ENCODE measurements around the gene PBX1.

PBX1 gene

GRCh38 chr1:164780111-164780812 is 221.3 kb downstream of the PBX1 start:
- no peak for DNase-seq (ENCODE audit: low read depth)

GRCh38 chr1:164780863-164781262 is 221.9 kb downstream of the PBX1 start:
- no peak for DNase-seq (ENCODE audit: low read depth)

GRCh38 chr1:164781972-164782371 is 223.0 kb downstream of the PBX1 start:
- DNase-seq (ENCODE audit: low read depth): no peak

- DNase-seq (ENCODE audit: low read depth): no peak
These were observed 225.0 kb downstream of the PBX1 start for GRCh38 chr1:164783778-164784555.

- no peak for DNase-seq (ENCODE audit: low read depth)
These were observed 226.0 kb downstream of the PBX1 start for GRCh38 chr1:164784960-164785359.

- DNase-seq (ENCODE audit: low read depth): no peak
These were observed 227.0 kb downstream of the PBX1 start for GRCh38 chr1:164785841-164786534.

GRCh38 chr1:164786980-164787833 is 228.2 kb downstream of the PBX1 start:
- DNase-seq (ENCODE audit: low read depth): peak; percentile 9

- no peak for DNase-seq (ENCODE audit: low read depth)
These were observed 228.8 kb downstream of the PBX1 start for GRCh38 chr1:164787834-164788231.

- DNase-seq (ENCODE audit: low read depth): no peak
These were observed 231.1 kb downstream of the PBX1 start for GRCh38 chr1:164790081-164790480.

- DNase-seq (ENCODE audit: low read depth): no peak
These were observed 233.5 kb downstream of the PBX1 start for GRCh38 chr1:164792410-164793004.

- DNase-seq (ENCODE audit: low read depth): no peak
These were observed 235.4 kb downstream of the PBX1 start for GRCh38 chr1:164794356-164794755.

- no peak for DNase-seq (ENCODE audit: low read depth)
These were observed 237.9 kb downstream of the PBX1 start for GRCh38 chr1:164796916-164797315.

GRCh38 chr1:164801246-164801731 is 242.3 kb downstream of the PBX1 start:
- no peak for DNase-seq (ENCODE audit: low read depth)

- no peak for DNase-seq (ENCODE audit: low read depth)
These were observed 243.0 kb downstream of the PBX1 start for GRCh38 chr1:164801791-164802502.

- no peak for DNase-seq (ENCODE audit: low read depth)
These were observed 243.7 kb downstream of the PBX1 start for GRCh38 chr1:164802529-164803282.

GRCh38 chr1:164803366-164803765 is 244.4 kb downstream of the PBX1 start:
- no peak for DNase-seq (ENCODE audit: low read depth)

GRCh38 chr1:164804366-164804765 is 245.4 kb downstream of the PBX1 start:
- DNase-seq (ENCODE audit: low read depth): no peak

GRCh38 chr1:164805399-164805798 is 246.4 kb downstream of the PBX1 start:
- DNase-seq (ENCODE audit: low read depth): no peak

GRCh38 chr1:164806531-164806930 is 247.5 kb downstream of the PBX1 start:
- DNase-seq (ENCODE audit: low read depth): no peak

GRCh38 chr1:164813776-164814175 is 254.8 kb downstream of the PBX1 start:
- DNase-seq (ENCODE audit: low read depth): no peak

Measured in stimulated activated CD4-positive, alpha-beta T cell treated with anti-CD3 and anti-CD28 coated beads, Interleukin-2, amount 100 ng/mL, for 4 hours (primary cell).